ENCODE results near the gene TMEM59. TPM values are rescaled to one million over a fixed set of nuclear protein-coding genes. Genes with fewer than 3 reads are reported as not detected.

The TMEM59 gene
- total and polyA plus RNA-seq, 2 donors (not counting 1 experiment from before 2014, with no cell fraction given), result 66.3 to 146 TPM

DNA sequence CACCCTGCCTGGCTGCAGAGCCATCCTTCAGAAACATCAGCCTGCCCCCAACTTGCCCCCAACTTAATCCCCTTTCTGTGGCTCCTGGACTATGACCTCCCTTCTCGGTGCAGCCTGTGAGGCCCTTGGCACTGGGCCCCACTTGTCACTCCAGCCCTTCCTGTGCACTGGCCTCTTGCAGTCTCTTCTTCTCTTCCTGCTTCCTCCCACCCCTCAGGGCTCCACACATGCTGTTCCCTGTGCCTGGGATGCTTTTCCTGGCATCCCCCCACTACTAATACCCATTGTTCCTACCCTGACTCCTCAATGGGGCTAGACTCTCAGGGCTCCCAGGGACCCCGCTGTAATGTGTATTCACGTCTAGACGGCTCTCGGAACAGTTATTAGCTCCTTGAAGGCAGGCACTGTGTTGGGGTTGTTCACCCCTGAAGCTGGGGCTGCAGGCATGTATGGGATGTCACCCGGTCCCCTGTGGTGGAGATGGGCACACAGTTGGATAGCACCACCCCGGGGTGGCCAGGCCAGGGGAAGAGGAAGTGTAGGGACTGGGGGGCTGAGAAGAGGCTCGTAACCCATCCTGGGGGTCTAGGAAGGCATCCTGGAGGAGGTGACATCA is 39.5 kb downstream of the TMEM59 start:
- H2AFZ ChIP-seq (ENCODE audit: insufficient read depth, low read depth, low read length, poor library complexity, severe bottlenecking), result no peak overlapping the region
- no peak overlapping the region for H3K27ac Mint-ChIP-seq
- no peak overlapping the region for H3K4me3 ChIP-seq (ENCODE audit: control extremely low read depth in 1 of 5, extremely low read depth in 1 of 5, insufficient read depth in 1 of 5, low read depth in 2 of 5, low read length in 4 of 5)
- POLR2A ChIA-PET, result no interaction called here
- no peaks in the 10 kb centered on the region for H3K79me2 ChIP-seq (ENCODE audit: control insufficient read depth, insufficient read depth, low read length)
- H3K9me3 Mint-ChIP-seq (ENCODE audit: insufficient read depth), result no peaks in the 10 kb centered on the region
- H4K20me1 ChIP-seq (ENCODE audit: control insufficient read depth, insufficient read depth, low read length, poor library complexity, severe bottlenecking), result no peaks in the 10 kb centered on the region
- H3K27me3 ChIP-seq (replicated peaks in 1 of 4; ENCODE audit: control extremely low read depth in 1 of 4, control insufficient read depth in 3 of 4, insufficient read depth in 4 of 4, low read length in 3 of 4), result peaks cover 0 to 3% (median 0%) of the 10 kb centered on the region in 4 experiments
- DNase-seq (no peak), ATAC-seq (ENCODE audit: low read depth) (no peak)
- WGBS (ENCODE audit: insufficient coverage), result 83% methylated on average over 7 of the region's 8 CpGs
- CTCF ChIA-PET, result no interaction called here
- no peak overlapping the region for H3K27ac ChIP-seq (ENCODE audit: low read length in 2 of 2)
- H3K9ac ChIP-seq (ENCODE audit: low read length), result no peak overlapping the region
- intact Hi-C loops (cut with micrococcal nuclease), result no loop called here
- no peak overlapping the region for H3K4me2 ChIP-seq (replicated peaks; ENCODE audit: low read depth, low read length, poor library complexity, severe bottlenecking)
- H3K27me3 Mint-ChIP-seq, result peaks cover 34% of the 10 kb centered on the region
- no peaks in the 10 kb centered on the region for H3K9me3 ChIP-seq (ENCODE audit: control extremely low read depth in 1 of 3, control insufficient read depth in 2 of 3, insufficient read depth in 1 of 3, low read length in 2 of 3)
- no peaks in the 10 kb centered on the region for H3K36me3 ChIP-seq (replicated peaks in 1 of 2; ENCODE audit: control extremely low read depth in 1 of 2, control insufficient read depth in 1 of 2, extremely low read depth in 1 of 2, insufficient read depth in 2 of 2, low read length in 1 of 2)
- no peaks in the 10 kb centered on the region for H3K4me1 ChIP-seq (ENCODE audit: control insufficient read depth in 2 of 2, insufficient read depth in 2 of 2, low read length in 2 of 2)
- TF ChIP-seq, protein P1, sequence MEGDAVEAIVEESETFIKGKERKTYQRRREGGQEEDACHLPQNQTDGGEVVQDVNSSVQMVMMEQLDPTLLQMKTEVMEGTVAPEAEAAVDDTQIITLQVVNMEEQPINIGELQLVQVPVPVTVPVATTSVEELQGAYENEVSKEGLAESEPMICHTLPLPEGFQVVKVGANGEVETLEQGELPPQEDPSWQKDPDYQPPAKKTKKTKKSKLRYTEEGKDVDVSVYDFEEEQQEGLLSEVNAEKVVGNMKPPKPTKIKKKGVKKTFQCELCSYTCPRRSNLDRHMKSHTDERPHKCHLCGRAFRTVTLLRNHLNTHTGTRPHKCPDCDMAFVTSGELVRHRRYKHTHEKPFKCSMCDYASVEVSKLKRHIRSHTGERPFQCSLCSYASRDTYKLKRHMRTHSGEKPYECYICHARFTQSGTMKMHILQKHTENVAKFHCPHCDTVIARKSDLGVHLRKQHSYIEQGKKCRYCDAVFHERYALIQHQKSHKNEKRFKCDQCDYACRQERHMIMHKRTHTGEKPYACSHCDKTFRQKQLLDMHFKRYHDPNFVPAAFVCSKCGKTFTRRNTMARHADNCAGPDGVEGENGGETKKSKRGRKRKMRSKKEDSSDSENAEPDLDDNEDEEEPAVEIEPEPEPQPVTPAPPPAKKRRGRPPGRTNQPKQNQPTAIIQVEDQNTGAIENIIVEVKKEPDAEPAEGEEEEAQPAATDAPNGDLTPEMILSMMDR (IDR thresholded peaks at IDR 0.05), result no peak
- no peak for TF ChIP-seq EZH2 (IDR thresholded peaks at IDR 0.05; ENCODE audit: borderline replicate concordance, insufficient read depth, low read depth, low read length, poor library complexity, severe bottlenecking)
- no peak overlapping the region for H3K4me3 Mint-ChIP-seq
- H3K4me1 Mint-ChIP-seq, result no peaks in the 10 kb centered on the region

DNA sequence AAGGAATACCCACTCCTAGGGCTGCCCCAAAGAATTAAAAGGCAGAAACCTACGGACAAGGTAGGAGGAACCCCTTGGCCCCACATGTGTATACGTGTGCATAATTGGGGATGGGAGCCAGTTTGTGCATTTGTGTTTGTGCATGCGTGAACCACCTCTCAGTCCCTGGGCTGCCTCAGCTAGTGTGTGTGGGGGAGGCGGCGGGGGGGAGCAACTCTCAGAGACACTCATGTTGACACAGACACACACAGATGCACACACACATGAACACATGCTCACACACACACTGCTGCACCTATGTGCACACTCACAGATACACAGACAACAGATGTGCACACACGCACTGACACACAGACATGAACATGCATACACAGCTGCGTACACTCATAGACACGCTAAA is 40.1 kb downstream of the TMEM59 start:
- no peaks in the 10 kb centered on the region for H3K9me3 ChIP-seq (ENCODE audit: control extremely low read depth in 1 of 3, control insufficient read depth in 2 of 3, insufficient read depth in 1 of 3, low read length in 2 of 3)
- Mint-ChIP-seq H3K9me3 (ENCODE audit: insufficient read depth) (no peaks in the 10 kb centered on the region), H3K4me1 (no peaks in the 10 kb centered on the region), H3K4me3 (no peak overlapping the region), H3K27me3 (peaks cover 39% of the 10 kb centered on the region), H3K27ac (no peak overlapping the region)
- no peak overlapping the region for H3K27ac ChIP-seq (ENCODE audit: low read length in 2 of 2)
- H3K27me3 ChIP-seq (replicated peaks in 1 of 4; ENCODE audit: control extremely low read depth in 1 of 4, control insufficient read depth in 3 of 4, insufficient read depth in 4 of 4, low read length in 3 of 4), result peaks cover 0 to 3% (median 0%) of the 10 kb centered on the region in 4 experiments
- no peaks in the 10 kb centered on the region for H4K20me1 ChIP-seq (ENCODE audit: control insufficient read depth, insufficient read depth, low read length, poor library complexity, severe bottlenecking)
- H3K4me3 ChIP-seq (ENCODE audit: control extremely low read depth in 1 of 5, extremely low read depth in 1 of 5, insufficient read depth in 1 of 5, low read depth in 2 of 5, low read length in 4 of 5), result no peak overlapping the region
- no peaks in the 10 kb centered on the region for H3K79me2 ChIP-seq (ENCODE audit: control insufficient read depth, insufficient read depth, low read length)
- CTCF ChIA-PET, result no interaction called here
- H3K4me2 ChIP-seq (replicated peaks; ENCODE audit: low read depth, low read length, poor library complexity, severe bottlenecking), result no peak overlapping the region
- DNase-seq (no peak), ATAC-seq (ENCODE audit: low read depth) (no peak)
- POLR2A ChIA-PET, result no interaction called here
- no peaks in the 10 kb centered on the region for H3K4me1 ChIP-seq (ENCODE audit: control insufficient read depth in 2 of 2, insufficient read depth in 2 of 2, low read length in 2 of 2)
- H3K9ac ChIP-seq (ENCODE audit: low read length), result no peak overlapping the region
- H2AFZ ChIP-seq (ENCODE audit: insufficient read depth, low read depth, low read length, poor library complexity, severe bottlenecking), result no peak overlapping the region
- intact Hi-C loops (cut with micrococcal nuclease), result no loop called here
- WGBS (ENCODE audit: insufficient coverage), result 87% methylated on average over 5 of the region's 8 CpGs
- TF ChIP-seq, protein P1 (IDR thresholded peaks at IDR 0.05), result no peak
- no peak for TF ChIP-seq EZH2 (IDR thresholded peaks at IDR 0.05; ENCODE audit: borderline replicate concordance, insufficient read depth, low read depth, low read length, poor library complexity, severe bottlenecking)
- no peaks in the 10 kb centered on the region for H3K36me3 ChIP-seq (replicated peaks in 1 of 2; ENCODE audit: control extremely low read depth in 1 of 2, control insufficient read depth in 1 of 2, extremely low read depth in 1 of 2, insufficient read depth in 2 of 2, low read length in 1 of 2)

Measured in B cell (primary cell).